Measurements from ENCODE around the gene GPA33. TPM values are rescaled to one million over a fixed set of nuclear protein-coding genes. Genes with fewer than 3 reads are reported as not detected.

The GPA33 gene
- polyA plus RNA-seq, 1 donor (not counting 4 experiments of a cell fraction or from before 2014, with no cell fraction given) = not detected

GRCh38 chr1:167100730-167101129, 10.6 kb upstream of the GPA33 start:
- Histone ChIP-seq H3K79me2 (ENCODE audit: control insufficient read depth, insufficient read depth, low read length) (no peaks in the 10 kb centered on the region), H3K4me3 (ENCODE audit: control insufficient read depth in 2 of 3, extremely low read depth in 1 of 3, insufficient read depth in 2 of 3, low read depth in 1 of 3, low read length in 3 of 3) (no peak overlapping the region), H3K36me3 (ENCODE audit: control insufficient read depth in 2 of 2, extremely low read depth in 1 of 2, insufficient read depth in 2 of 2, low read length in 2 of 2) (no peaks in the 10 kb centered on the region), H3K9ac (ENCODE audit: control insufficient read depth, extremely low read depth, insufficient read depth, low read length) (no peak overlapping the region), H2AFZ (ENCODE audit: control insufficient read depth, low read length) (no peak overlapping the region), H3K4me1 (ENCODE audit: control insufficient read depth, extremely low read depth, insufficient read depth, low read length) (peaks cover 7% of the 10 kb centered on the region), H3K27ac (ENCODE audit: control insufficient read depth, insufficient read depth, low read length) (no peak overlapping the region), H3K9me1 (ENCODE audit: control insufficient read depth, extremely low read depth, insufficient read depth, low read length) (no peaks in the 10 kb centered on the region), H3K9me3 (ENCODE audit: control insufficient read depth, low read depth, low read length) (no peaks in the 10 kb centered on the region), H3K27me3 (ENCODE audit: control insufficient read depth, extremely low read depth, insufficient read depth, low read length) (no peaks in the 10 kb centered on the region), H4K20me1 (ENCODE audit: control insufficient read depth, extremely low read depth, insufficient read depth, low read length) (no peaks in the 10 kb centered on the region), H3K4me2 (ENCODE audit: control insufficient read depth, extremely low read depth, insufficient read depth, low read depth, low read length) (no peak overlapping the region)
- dilution Hi-C loops (cut with MboI; ENCODE audit: extremely low pct_ligation_motif_present, low sequenced_read_pairs) = no loop called here
- DNase-seq (ENCODE audit: low read depth, low spot score) (no peak), FAIRE-seq (no peak)
- TF ChIP-seq CTCF (optimal IDR thresholded peaks at IDR 0.05 in 1 of 3, IDR thresholded peaks at IDR 0.05 in 1 of 3, conservative IDR thresholded peaks at IDR 0.05 in 1 of 3; ENCODE audit: extremely low read depth in 1 of 3, insufficient read depth in 2 of 3, low read length in 3 of 3) (no peak), EZH2 (IDR thresholded peaks at IDR 0.05; ENCODE audit: low read length) (no peak)

- H3K9me3 ChIP-seq (ENCODE audit: control insufficient read depth, low read depth, low read length) = no peaks in the 10 kb centered on the region
- no peaks in the 10 kb centered on the region for H4K20me1 ChIP-seq (ENCODE audit: control insufficient read depth, extremely low read depth, insufficient read depth, low read length)
- H3K9me1 ChIP-seq (ENCODE audit: control insufficient read depth, extremely low read depth, insufficient read depth, low read length) = no peaks in the 10 kb centered on the region
- no peaks in the 10 kb centered on the region for H3K79me2 ChIP-seq (ENCODE audit: control insufficient read depth, insufficient read depth, low read length)
- H3K4me1 ChIP-seq (ENCODE audit: control insufficient read depth, extremely low read depth, insufficient read depth, low read length) = peaks cover 16% of the 10 kb centered on the region
- H3K36me3 ChIP-seq (ENCODE audit: control insufficient read depth in 2 of 2, extremely low read depth in 1 of 2, insufficient read depth in 2 of 2, low read length in 2 of 2) = no peaks in the 10 kb centered on the region
- dilution Hi-C loops (cut with MboI; ENCODE audit: extremely low pct_ligation_motif_present, low sequenced_read_pairs) = no loop called here
- no peak overlapping the region for H3K4me3 ChIP-seq (ENCODE audit: control insufficient read depth in 2 of 3, extremely low read depth in 1 of 3, insufficient read depth in 2 of 3, low read depth in 1 of 3, low read length in 3 of 3)
- no peak for TF ChIP-seq CTCF (optimal IDR thresholded peaks at IDR 0.05 in 1 of 3, IDR thresholded peaks at IDR 0.05 in 1 of 3, conservative IDR thresholded peaks at IDR 0.05 in 1 of 3; ENCODE audit: extremely low read depth in 1 of 3, insufficient read depth in 2 of 3, low read length in 3 of 3)
- TF ChIP-seq EZH2 (IDR thresholded peaks at IDR 0.05; ENCODE audit: low read length) = no peak
- no peak for DNase-seq (ENCODE audit: low read depth, low spot score)
- H3K27ac ChIP-seq (ENCODE audit: control insufficient read depth, insufficient read depth, low read length) = no peak overlapping the region
- no peak overlapping the region for H2AFZ ChIP-seq (ENCODE audit: control insufficient read depth, low read length)
- no peak overlapping the region for H3K9ac ChIP-seq (ENCODE audit: control insufficient read depth, extremely low read depth, insufficient read depth, low read length)
- H3K4me2 ChIP-seq (ENCODE audit: control insufficient read depth, extremely low read depth, insufficient read depth, low read depth, low read length) = no peak overlapping the region
- no peaks in the 10 kb centered on the region for H3K27me3 ChIP-seq (ENCODE audit: control insufficient read depth, extremely low read depth, insufficient read depth, low read length)
- FAIRE-seq = no peak
Observed at GRCh38 chr1:167099851-167100250, 9.7 kb upstream of the GPA33 start.

Data from keratinocyte (primary cell).